Measurements from ENCODE around the gene SPTBN2.
A peak's percentile ranks its signal among the peaks of the same experiment; 100 is the strongest.

Gene SPTBN2

DNA sequence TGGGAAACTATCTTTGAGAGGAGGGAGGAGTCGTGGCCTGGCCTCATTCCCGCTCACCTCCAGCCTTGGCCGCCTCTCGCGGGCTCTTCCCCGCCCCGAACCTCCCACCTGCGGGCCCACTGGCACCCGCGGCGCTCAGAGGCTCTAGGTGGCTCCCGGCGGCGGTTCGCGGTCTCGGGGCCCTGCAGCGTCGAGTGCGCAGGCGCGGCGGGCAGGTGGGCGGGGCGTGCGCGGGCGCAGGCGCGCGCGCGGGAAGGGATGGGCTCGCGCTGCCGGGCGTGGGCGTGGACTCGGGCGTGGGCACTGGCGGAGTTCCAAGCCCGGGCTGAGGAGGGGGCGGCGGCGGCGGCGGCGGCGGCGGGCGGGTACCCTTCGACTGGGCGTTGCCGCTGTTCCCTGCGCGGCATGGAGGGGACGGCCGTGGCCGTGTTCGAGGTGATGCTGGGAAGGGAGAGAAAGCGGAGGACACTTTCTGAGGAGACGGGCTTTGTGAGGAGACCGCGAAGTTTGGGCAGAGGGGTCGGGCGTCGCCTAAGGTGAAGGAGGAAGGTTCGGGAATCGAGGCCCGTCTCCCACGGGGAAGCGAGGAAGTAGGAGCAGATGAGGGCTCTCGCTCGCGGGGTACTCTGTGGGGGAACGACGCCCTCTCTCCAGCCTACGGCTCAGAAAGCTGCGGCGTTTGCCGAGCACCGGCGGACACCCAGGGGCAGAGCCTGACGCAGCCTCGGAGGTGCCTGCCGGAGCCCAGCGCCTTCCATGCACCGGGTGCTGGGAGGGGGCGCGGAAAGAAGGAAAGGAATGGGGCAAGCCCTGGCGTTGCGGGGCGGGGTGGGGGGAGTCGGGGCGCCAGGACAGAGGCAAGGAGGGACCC lies 15.7 kb upstream of the SPTBN2 start:
- H3K36me3 ChIP-seq (ENCODE audit: insufficient read depth, low read length): no peaks in the 10 kb centered on the region
- WGBS: under 1% methylated on average over 95 of the region's 95 CpGs
- H3K4me3 ChIP-seq (ENCODE audit: low read length): peak overlapping the region; percentile 85
- no peaks in the 10 kb centered on the region for H3K9me3 ChIP-seq (ENCODE audit: insufficient read depth, low read depth, low read length)
- no peaks in the 10 kb centered on the region for H3K27me3 ChIP-seq (ENCODE audit: insufficient read depth, low read length)
- H3K4me1 ChIP-seq (ENCODE audit: insufficient read depth, low read length): no peaks in the 10 kb centered on the region
- peak overlapping the region; percentile 91 for H3K9ac ChIP-seq (ENCODE audit: low read depth, low read length)
- H3K27ac ChIP-seq (ENCODE audit: low read depth, low read length): peak overlapping the region; percentile 41; the same call in 1 of the 2 replicates

DNA sequence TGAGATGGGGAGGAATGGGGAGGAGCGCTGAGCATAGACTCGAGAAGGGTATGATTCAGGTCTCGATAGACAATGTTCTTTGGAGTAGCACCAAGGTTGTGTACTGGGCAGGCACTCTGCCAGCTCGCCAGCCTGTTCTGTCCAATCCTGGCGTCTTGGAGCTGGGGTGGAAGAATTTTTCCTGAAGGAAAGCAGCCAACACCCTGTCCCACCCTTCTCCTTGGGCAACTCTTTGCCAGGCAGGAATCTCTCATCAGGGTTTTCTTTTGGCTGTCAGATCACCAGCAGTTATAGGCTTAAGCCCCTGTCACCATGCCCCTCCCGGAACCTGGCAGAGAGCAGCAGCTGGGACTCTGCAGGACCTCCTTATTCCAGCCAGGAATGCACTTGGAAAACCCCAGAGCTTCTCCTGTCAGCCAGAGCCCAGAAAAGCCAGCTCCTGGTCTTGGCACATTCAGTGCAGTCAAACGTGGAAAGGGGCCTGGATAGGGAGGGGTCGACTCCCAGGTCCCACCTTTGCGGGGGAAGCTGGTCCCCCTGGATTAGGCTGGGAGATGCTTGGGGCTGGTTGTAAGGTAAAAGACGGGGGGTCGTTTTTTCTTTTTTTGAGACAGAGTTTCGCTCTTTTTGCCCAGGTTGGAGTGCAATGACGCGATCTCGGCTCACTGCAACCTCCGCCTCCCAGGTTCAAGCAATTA lies 14.4 kb upstream of the SPTBN2 start:
- WGBS: 88% methylated on average over 16 of the region's 16 CpGs
- H3K4me3 ChIP-seq (ENCODE audit: low read length): no peak overlapping the region
- H3K9ac ChIP-seq (ENCODE audit: low read depth, low read length): no peak overlapping the region
- H3K4me1 ChIP-seq (ENCODE audit: insufficient read depth, low read length): no peaks in the 10 kb centered on the region
- no peaks in the 10 kb centered on the region for H3K27me3 ChIP-seq (ENCODE audit: insufficient read depth, low read length)
- no peak overlapping the region for H3K27ac ChIP-seq (ENCODE audit: low read depth, low read length)
- H3K36me3 ChIP-seq (ENCODE audit: insufficient read depth, low read length): no peaks in the 10 kb centered on the region
- H3K9me3 ChIP-seq (ENCODE audit: insufficient read depth, low read depth, low read length): no peaks in the 10 kb centered on the region

DNA sequence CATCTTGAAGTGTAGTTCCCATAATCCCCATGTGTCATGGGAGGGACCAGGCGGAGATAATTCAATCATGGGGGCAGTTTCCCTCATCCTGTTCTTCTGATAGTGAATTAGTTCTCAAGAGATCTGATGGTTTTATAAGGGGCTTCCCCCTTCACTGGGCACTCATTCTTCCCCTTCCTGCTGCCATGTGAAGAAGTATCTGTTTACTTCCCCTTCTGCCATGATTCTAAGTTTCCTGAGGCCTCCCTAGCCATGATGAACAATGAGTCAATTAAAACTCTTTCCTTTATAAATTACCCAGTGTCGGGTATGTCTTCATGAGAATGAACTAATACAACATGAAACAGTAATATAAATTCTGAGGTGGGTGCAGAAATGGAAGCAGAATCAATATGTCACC lies 12.1 kb upstream of the SPTBN2 start:
- 100% methylated on average over 1 of the region's 2 CpGs for WGBS
- Histone ChIP-seq H3K9me3 (ENCODE audit: insufficient read depth, low read depth, low read length) (no peaks in the 10 kb centered on the region), H3K4me1 (ENCODE audit: insufficient read depth, low read length) (no peaks in the 10 kb centered on the region), H3K4me3 (ENCODE audit: low read length) (no peak overlapping the region), H3K27ac (ENCODE audit: low read depth, low read length) (no peak overlapping the region), H3K9ac (ENCODE audit: low read depth, low read length) (no peak overlapping the region), H3K27me3 (ENCODE audit: insufficient read depth, low read length) (no peaks in the 10 kb centered on the region), H3K36me3 (ENCODE audit: insufficient read depth, low read length) (no peaks in the 10 kb centered on the region)

DNA sequence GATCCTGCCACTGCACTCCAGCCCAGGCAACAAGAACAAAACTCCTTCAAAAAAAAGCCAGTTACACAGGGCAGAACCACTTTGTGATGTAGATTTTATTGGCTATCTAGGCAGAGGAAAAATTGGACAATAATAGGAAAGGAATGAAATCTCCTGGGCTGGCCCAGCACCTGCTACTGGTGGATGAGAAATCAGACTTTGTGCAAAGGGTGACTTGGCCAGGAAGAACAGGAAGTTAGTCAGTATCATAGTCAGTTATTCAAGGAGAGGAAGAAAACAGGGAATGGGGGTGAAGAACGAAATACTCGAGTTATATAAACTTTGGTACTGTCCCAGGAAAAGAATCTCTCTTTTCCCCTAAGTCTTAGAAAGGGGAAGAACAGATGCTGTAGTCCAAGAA lies 11.0 kb upstream of the SPTBN2 start:
- no peak overlapping the region for H3K27ac ChIP-seq (ENCODE audit: low read depth, low read length)
- no peak overlapping the region for H3K9ac ChIP-seq (ENCODE audit: low read depth, low read length)
- H3K4me3 ChIP-seq (ENCODE audit: low read length): no peak overlapping the region
- no peaks in the 10 kb centered on the region for H3K27me3 ChIP-seq (ENCODE audit: insufficient read depth, low read length)
- no peaks in the 10 kb centered on the region for H3K4me1 ChIP-seq (ENCODE audit: insufficient read depth, low read length)
- H3K36me3 ChIP-seq (ENCODE audit: insufficient read depth, low read length): no peaks in the 10 kb centered on the region
- WGBS: 74% methylated on average over 2 of the region's 2 CpGs
- no peaks in the 10 kb centered on the region for H3K9me3 ChIP-seq (ENCODE audit: insufficient read depth, low read depth, low read length)

DNA sequence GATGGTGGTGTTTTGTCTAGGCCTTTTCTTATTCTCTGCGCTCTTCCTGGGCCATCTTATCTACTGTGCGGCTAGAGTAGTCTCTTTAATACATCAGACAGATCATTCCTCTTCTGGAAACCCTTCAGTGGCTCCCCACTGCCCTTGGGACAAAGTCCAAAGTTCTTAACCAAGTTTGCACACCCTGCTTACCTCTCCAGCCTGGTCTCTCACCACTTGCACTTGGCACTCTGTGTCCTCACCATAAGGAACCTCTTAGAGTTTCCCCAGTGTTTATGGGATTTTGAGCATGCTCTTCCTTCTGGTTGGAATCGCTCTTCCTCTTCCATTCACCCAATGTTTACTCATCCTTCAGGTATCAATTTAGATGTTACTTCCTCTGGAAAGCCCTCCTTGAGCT lies 5.2 kb upstream of the SPTBN2 start:
- Histone ChIP-seq H3K36me3 (ENCODE audit: insufficient read depth, low read length) (no peaks in the 10 kb centered on the region), H3K4me3 (ENCODE audit: low read length) (no peak overlapping the region), H3K4me1 (ENCODE audit: insufficient read depth, low read length) (peaks cover under 1% of the 10 kb centered on the region; the same call in 1 of the 2 replicates), H3K27ac (ENCODE audit: low read depth, low read length) (no peak overlapping the region), H3K9me3 (ENCODE audit: insufficient read depth, low read depth, low read length) (no peaks in the 10 kb centered on the region), H3K9ac (ENCODE audit: low read depth, low read length) (no peak overlapping the region), H3K27me3 (ENCODE audit: insufficient read depth, low read length) (peaks cover 31% of the 10 kb centered on the region)
- WGBS: 96% methylated on average over 3 of the region's 3 CpGs

DNA sequence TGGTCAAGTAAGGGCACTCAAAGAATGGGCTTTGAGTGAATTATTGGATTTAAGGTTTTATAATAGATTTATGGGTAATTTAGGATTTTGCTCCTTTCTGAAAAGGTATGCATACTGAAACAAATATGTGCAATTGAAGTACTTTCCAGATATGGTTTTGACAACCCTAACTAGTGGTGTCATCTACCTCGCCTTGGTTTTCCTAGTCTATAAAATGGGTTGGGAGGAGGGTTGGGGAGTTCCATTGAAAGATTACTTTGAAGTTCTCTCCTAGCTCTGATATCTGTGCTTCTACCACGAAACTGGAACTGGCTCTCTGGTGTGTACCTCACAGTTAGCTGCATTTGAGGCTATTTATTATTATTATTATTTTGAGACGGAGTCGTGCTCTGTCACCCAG lies 431 bp upstream of the SPTBN2 start:
- H3K27me3 ChIP-seq (ENCODE audit: insufficient read depth, low read length): peaks cover 53% of the 10 kb centered on the region
- no peaks in the 10 kb centered on the region; the same call in 1 of the 2 replicates for H3K36me3 ChIP-seq (ENCODE audit: insufficient read depth, low read length)
- no peak overlapping the region for H3K9ac ChIP-seq (ENCODE audit: low read depth, low read length)
- WGBS: 91% methylated on average over 4 of the region's 4 CpGs
- H3K4me3 ChIP-seq (ENCODE audit: low read length): peak overlapping the region; percentile 61; the same call in 1 of the 2 replicates
- H3K4me1 ChIP-seq (ENCODE audit: insufficient read depth, low read length): peaks cover 21% of the 10 kb centered on the region
- H3K9me3 ChIP-seq (ENCODE audit: insufficient read depth, low read depth, low read length): no peaks in the 10 kb centered on the region
- no peak overlapping the region for H3K27ac ChIP-seq (ENCODE audit: low read depth, low read length)

DNA sequence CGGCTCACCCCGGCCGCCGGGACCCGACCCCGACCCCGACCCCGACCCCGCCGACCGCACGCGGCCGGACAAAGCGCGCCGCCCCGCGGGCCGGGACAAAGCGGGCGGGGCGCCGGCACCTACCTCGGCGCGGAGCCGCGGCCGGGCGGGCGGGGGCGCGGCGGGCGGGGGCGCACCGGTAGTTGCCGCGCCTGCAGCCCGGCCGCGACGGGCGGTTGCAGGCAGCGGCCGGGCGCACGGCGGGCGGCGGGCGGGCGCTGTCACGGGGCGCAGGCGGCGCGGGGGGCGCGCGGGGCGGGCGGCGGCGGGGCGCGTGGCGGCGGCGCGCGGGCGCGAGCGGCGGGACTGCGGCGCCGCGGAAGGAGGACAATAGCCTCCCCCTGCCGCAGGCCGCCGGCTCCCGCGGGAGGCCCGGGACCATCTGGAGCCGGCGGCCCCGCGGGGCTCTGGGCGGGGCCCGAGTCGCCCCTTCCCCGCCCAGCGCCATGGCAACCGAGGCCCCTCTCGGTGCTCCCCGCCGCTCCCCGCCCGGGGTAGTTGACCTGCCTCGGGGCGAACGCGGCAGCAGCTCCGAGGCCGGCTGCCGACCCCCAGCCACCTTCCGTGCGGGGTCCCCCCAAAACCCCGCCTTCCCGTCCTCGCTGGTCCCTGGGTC lies 851 bp downstream of the SPTBN2 start:
- Histone ChIP-seq H3K36me3 (ENCODE audit: insufficient read depth, low read length) (no peaks in the 10 kb centered on the region; the same call in 1 of the 2 replicates), H3K9me3 (ENCODE audit: insufficient read depth, low read depth, low read length) (no peaks in the 10 kb centered on the region), H3K9ac (ENCODE audit: low read depth, low read length) (peak overlapping the region; percentile 82), H3K27me3 (ENCODE audit: insufficient read depth, low read length) (peaks cover 50% of the 10 kb centered on the region), H3K4me3 (ENCODE audit: low read length) (peak overlapping the region; percentile 68), H3K27ac (ENCODE audit: low read depth, low read length) (no peak overlapping the region), H3K4me1 (ENCODE audit: insufficient read depth, low read length) (peaks cover 21% of the 10 kb centered on the region)
- WGBS: under 1% methylated on average over 114 of the region's 114 CpGs

DNA sequence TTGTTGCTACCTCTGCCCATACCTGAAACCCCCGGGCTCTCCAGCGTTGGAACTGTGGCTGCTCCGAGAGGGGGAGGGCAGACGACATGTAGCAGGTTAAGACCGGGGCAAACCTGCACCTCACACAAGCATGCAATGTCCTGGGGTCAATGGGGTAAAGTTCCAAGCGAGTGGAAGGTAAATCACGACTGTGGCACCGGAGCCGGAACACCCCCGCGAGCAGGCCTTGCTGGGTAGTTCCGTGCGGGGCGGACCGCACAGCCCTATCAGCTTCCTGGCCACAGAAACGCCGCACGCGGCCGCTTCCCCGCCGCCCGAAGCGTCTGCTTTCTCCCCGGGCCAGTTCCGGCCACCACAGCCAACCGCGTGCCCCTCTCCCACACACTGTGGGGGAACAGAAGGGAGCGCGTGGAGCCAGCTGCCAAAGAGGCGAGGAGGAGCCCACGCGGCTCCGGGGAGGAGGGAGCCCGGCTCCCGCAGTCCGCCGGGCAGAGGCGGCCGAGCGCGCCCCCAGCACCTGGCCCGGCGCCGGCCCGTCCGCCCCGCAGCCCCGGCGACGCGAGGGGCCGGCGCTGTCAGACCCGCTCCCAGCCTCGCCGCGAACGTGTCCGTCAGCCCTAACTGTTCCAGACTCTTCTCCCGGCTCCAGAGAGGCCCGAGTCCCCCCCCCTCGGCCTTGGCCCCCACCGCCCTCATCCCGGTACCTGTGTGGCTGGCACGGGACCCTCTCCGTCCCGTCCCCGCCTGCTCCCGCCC lies 1.6 kb downstream of the SPTBN2 start:
- H3K4me1 ChIP-seq (ENCODE audit: insufficient read depth, low read length): peaks cover 21% of the 10 kb centered on the region
- H3K36me3 ChIP-seq (ENCODE audit: insufficient read depth, low read length): no peaks in the 10 kb centered on the region; the same call in 1 of the 2 replicates
- peak overlapping the region; percentile 82 for H3K9ac ChIP-seq (ENCODE audit: low read depth, low read length)
- H3K4me3 ChIP-seq (ENCODE audit: low read length): peak overlapping the region; percentile 68
- H3K27me3 ChIP-seq (ENCODE audit: insufficient read depth, low read length): peaks cover 50% of the 10 kb centered on the region
- no peak overlapping the region for H3K27ac ChIP-seq (ENCODE audit: low read depth, low read length)
- under 1% methylated on average over 70 of the region's 70 CpGs for WGBS
- no peaks in the 10 kb centered on the region for H3K9me3 ChIP-seq (ENCODE audit: insufficient read depth, low read depth, low read length)

DNA sequence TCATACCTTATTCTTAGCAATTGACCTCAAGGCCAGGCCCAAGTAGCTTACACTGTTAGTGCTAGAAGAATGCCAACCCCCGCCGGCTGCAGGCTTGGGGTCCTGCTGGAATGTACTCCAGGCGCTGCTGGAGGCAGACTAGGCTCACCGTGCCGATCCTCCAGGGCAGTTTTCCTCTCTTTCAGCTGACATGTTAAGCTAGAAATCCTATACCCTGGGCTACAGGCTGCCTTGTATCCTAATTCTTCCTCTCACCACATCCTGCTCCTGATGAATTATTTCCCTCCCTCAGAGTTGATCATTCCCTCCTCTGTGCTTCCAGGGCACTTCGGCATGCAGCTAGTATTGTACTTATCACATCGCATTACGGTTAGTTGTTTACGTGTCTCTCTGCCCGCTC lies 3.4 kb downstream of the SPTBN2 start:
- no peaks in the 10 kb centered on the region for H3K9me3 ChIP-seq (ENCODE audit: insufficient read depth, low read depth, low read length)
- no peak overlapping the region; the same call in 1 of the 2 replicates for H3K4me3 ChIP-seq (ENCODE audit: low read length)
- H3K4me1 ChIP-seq (ENCODE audit: insufficient read depth, low read length): peaks cover 24% of the 10 kb centered on the region
- H3K36me3 ChIP-seq (ENCODE audit: insufficient read depth, low read length): no peaks in the 10 kb centered on the region; the same call in 1 of the 2 replicates
- WGBS: 70% methylated on average over 10 of the region's 10 CpGs
- no peak overlapping the region for H3K9ac ChIP-seq (ENCODE audit: low read depth, low read length)
- peaks cover 35% of the 10 kb centered on the region for H3K27me3 ChIP-seq (ENCODE audit: insufficient read depth, low read length)
- no peak overlapping the region for H3K27ac ChIP-seq (ENCODE audit: low read depth, low read length)

DNA sequence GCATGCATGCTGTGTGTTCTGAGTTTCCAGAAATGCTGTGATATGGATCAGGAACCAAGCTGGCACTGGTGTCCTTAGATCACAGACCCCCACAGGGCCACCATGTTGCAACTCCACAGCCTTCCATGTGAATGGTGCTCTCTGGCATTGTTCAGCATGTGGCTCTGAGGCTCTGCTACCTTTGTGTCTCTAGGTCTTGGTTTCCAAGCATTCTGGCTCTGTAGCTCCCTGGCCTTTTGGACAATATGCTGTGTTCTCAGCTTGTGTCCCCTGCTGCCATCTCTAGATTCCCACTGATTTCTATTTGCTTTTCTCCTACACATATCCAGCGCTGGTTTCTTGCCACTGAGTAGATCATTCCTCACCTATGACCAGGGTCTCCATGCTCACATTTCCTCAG lies 3.9 kb downstream of the SPTBN2 start:
- Histone ChIP-seq H3K4me1 (ENCODE audit: insufficient read depth, low read length) (peaks cover 27% of the 10 kb centered on the region), H3K27ac (ENCODE audit: low read depth, low read length) (no peak overlapping the region), H3K9me3 (ENCODE audit: insufficient read depth, low read depth, low read length) (no peaks in the 10 kb centered on the region), H3K36me3 (ENCODE audit: insufficient read depth, low read length) (no peaks in the 10 kb centered on the region; the same call in 1 of the 2 replicates), H3K27me3 (ENCODE audit: insufficient read depth, low read length) (peaks cover 32% of the 10 kb centered on the region), H3K4me3 (ENCODE audit: low read length) (no peak overlapping the region), H3K9ac (ENCODE audit: low read depth, low read length) (no peak overlapping the region)
- WGBS: 94% methylated on average over 1 of the region's 1 CpG
